Adrenal gland (tissue), 12 donors: ENCODE results near the gene CUX1. TPM values are rescaled to one million over a fixed set of nuclear protein-coding genes. Genes with fewer than 3 reads are reported as not detected.

ENCODE experiments used
- DNase-seq, 7 donors: peaks; one replicate each; pipeline ENCODE4 v3.0.0-alpha.2; 2019 to 2020
- H3K27ac ChIP-seq, 5 donors: fragments of 200-600 bp; sonication (generic) in 4 of 5; 1 replicate in 3 of 5; 2 replicates in 2 of 5; pipeline versions ENCODE4 v1.5.1 to v1.8.0; 2016 to 2020; ENCODE audit warnings: mild to moderate bottlenecking in 1 of 5
- H3K27me3 ChIP-seq: fragments of 200-600 bp; 2 replicates; pipeline ENCODE4 v1.8.0; 2021
- H3K36me3 ChIP-seq, 2 donors: fragments of 200-600 bp; replicated peaks in 1 of 2; 1 replicate in 1 of 2; 2 replicates in 1 of 2; pipeline versions ENCODE4 v1.5.1 to v1.8.0; 2018 to 2022
- H3K4me1 ChIP-seq, 2 donors: fragments of 200-600 bp; replicated peaks in 1 of 2; 1 replicate in 1 of 2; 2 replicates in 1 of 2; pipeline versions ENCODE4 v1.5.1 to v1.8.0; 2018 to 2021
- H3K4me3 ChIP-seq, 4 donors: fragments of 200-600 bp; sonication (generic) in 3 of 4; one replicate each; pipeline ENCODE4 v1.5.1; 2016 to 2018
- H3K9me3 ChIP-seq, 3 donors: fragments of 200-600 bp; sonication (generic) in 1 of 3; replicated peaks in 1 of 3; 1 replicate in 2 of 3; 2 replicates in 1 of 3; pipeline versions ENCODE4 v1.5.1 to v1.8.0; 2016 to 2021
- CTCF ChIP-seq, 6 experiments: fragments of 450-650 bp in 4 of 6; fragments of 200-600 bp in 2 of 6; sonication (generic) in 1 of 6; IDR thresholded peaks; 1 replicate in 5 of 6; 2 replicates in 1 of 6; pipeline versions ENCODE4 v1.5.1 to v1.8.0; 2016 to 2021; ENCODE audit warnings: antibody characterized with exemption in 6 of 6, mild to moderate bottlenecking in 2 of 6, moderate library complexity in 1 of 6
- POLR2A ChIP-seq, 2 donors: fragments of 450-650 bp; IDR thresholded peaks; one replicate each; pipeline ENCODE4 v1.6.1; 2017; ENCODE audit warnings: antibody characterized with exemption in 2 of 2, mild to moderate bottlenecking in 2 of 2, moderate library complexity in 1 of 2
- WGBS, 4 donors: extraction: QIAGEN DNeasy Blood & Tissue Kit in 2 of 4; methylation state at CpG; one replicate each; pipeline versions ENCODE4 v1.1.5 to v1.1.7; 2013 to 2017; 5-methylcytosine and 5-hydroxymethylcytosine counted together
- intact Hi-C, 2 donors: fragments of 100-400 bp; cut with DNase I; formaldehyde crosslinking; loops; one replicate each; pipeline versions ENCODE4 v1.14.1 to v1.15.0; 2022 to 2023
- polyA plus RNA-seq, 3 donors: library from polyadenylated mRNA; stranded (reverse); fragments of 200-250 nt in 2 of 3; fragments of 350-450 nt in 1 of 3; fragmentation: Illumina TruSeq in 1 of 3; extraction: RNeasy Lipid Tissue Mini Kit (QIAGEN cat#74804) in 1 of 3; gene quantifications; one replicate each; pipeline ENCODE4 v1.2.3, GENCODE V29; 2013 to 2014
- total RNA-seq, 9 donors: library from RNA; depleted of rRNA in 4 of 9; stranded (reverse); fragments of >200 nt in 4 of 9; fragments of 120-200 nt in 1 of 9; fragmentation: NEBNext Ultra II Directional in 1 of 9; extraction: Animal tissue kit (Norgen Biotek cat#: 25700) in 1 of 9; gene quantifications; one replicate each; pipeline versions ENCODE4 v1.1.0 to v1.2.4, GENCODE V29; 2013 to 2023
- donor health status: healthy with polysubstance abuse.
- donor health status: Bipolar disorder and iron deficiency.
- donor health status: DM: yes; HTN: yes; CAD: no.
- donor health status: DM: no; HTN: no; CAD: no.
- donor health status: DM: no; HTN: no; CAD: no.
- donor health status: DM: yes; HTN: yes; CAD: no.

CUX1 gene
- total and polyA plus RNA-seq, 12 donors = 17.2 to 72.6 (median 58.3) TPM

GRCh38 chr7:102120666-102121195 is 303.3 kb downstream of the CUX1 start:
- Histone ChIP-seq H3K27me3 (no peaks in the 10 kb centered on the region), H3K9me3 (no peaks in the 10 kb centered on the region), H3K27ac (no peak overlapping the region), H3K4me1 (peaks cover 0 to 18% of the 10 kb centered on the region in 2 donors), H3K4me3 (no peak overlapping the region), H3K36me3 (peaks cover 0 to 12% of the 10 kb centered on the region in 2 donors)
- TF ChIP-seq CTCF (IDR thresholded peaks at IDR 0.05) = no peak
- no peak for TF ChIP-seq POLR2A (IDR thresholded peaks at IDR 0.05)
- intact Hi-C loops = no loop called here
- 82 to 94% (median 90%) methylated on average over 5 of the region's 5 CpGs for WGBS, 4 donors
- no peak for DNase-seq

- TF ChIP-seq POLR2A (IDR thresholded peaks at IDR 0.05) (no peak), CTCF (IDR thresholded peaks at IDR 0.05) (no peak)
- intact Hi-C loops = no loop called here
- Histone ChIP-seq H3K36me3 (peaks cover 0 to 6% of the 10 kb centered on the region in 2 donors), H3K27ac (peak overlapping the region in 2 of 5 donors; percentile 53 to 82), H3K4me1 (peaks cover 0 to 20% of the 10 kb centered on the region in 2 donors), H3K4me3 (no peak overlapping the region), H3K27me3 (no peaks in the 10 kb centered on the region), H3K9me3 (no peaks in the 10 kb centered on the region)
- WGBS, 4 donors = 22 to 28% (median 24%) methylated on average over 3 of the region's 3 CpGs
- no peak for DNase-seq
Observed at GRCh38 chr7:102122026-102122425, 304.6 kb downstream of the CUX1 start.

- WGBS, 4 donors = 47 to 59% (median 51%) methylated on average over 11 to 17 of the region's 17 CpGs
- Histone ChIP-seq H3K36me3 (no peaks in the 10 kb centered on the region), H3K4me3 (no peak overlapping the region)
Observed at GRCh38 chr7:102125127-102125596, 307.7 kb downstream of the CUX1 start.

GRCh38 chr7:102128303-102128702 is 310.9 kb downstream of the CUX1 start:
- no peak overlapping the region for H3K4me3 ChIP-seq
- no peaks in the 10 kb centered on the region for H3K27me3 ChIP-seq
- TF ChIP-seq CTCF (IDR thresholded peaks at IDR 0.05) (no peak), POLR2A (IDR thresholded peaks at IDR 0.05) (no peak)
- H3K9me3 ChIP-seq = no peaks in the 10 kb centered on the region
- no peak overlapping the region for H3K27ac ChIP-seq
- WGBS, 4 donors = 68 to 84% (median 79%) methylated on average over 4 to 11 of the region's 11 CpGs
- intact Hi-C loops = no loop called here
- peaks cover 0 to 6% of the 10 kb centered on the region in 2 donors for H3K4me1 ChIP-seq
- no peaks in the 10 kb centered on the region for H3K36me3 ChIP-seq
- DNase-seq = no peak

More at GRCh38 chr7:102125127-102125596, 307.7 kb downstream of the CUX1 start:
- intact Hi-C loops = no loop called here
- TF ChIP-seq CTCF (IDR thresholded peaks at IDR 0.05) (peak in 2 of 6 experiments; percentile 7 to 11), POLR2A (IDR thresholded peaks at IDR 0.05) (peak in 1 of 2 donors; percentile 43)
- peak; percentile 78 to 92 (median 90) for DNase-seq
- Histone ChIP-seq H3K27ac (peak overlapping the region in 4 of 5 donors; percentile 16 to 78 (median 46)), H3K9me3 (no peaks in the 10 kb centered on the region), H3K27me3 (no peaks in the 10 kb centered on the region), H3K4me1 (peaks cover 0 to 20% of the 10 kb centered on the region in 2 donors)
